HCT116 (cell line): ENCODE data around the gene RPS29.

Experiments used
- JUND ChIP-seq: IDR thresholded peaks from 2 replicates; pipeline ENCODE4 v1.6.1; 2012
- TF ChIP-seq, protein P1 (sequence below): IDR thresholded peaks from 2 replicates; pipeline ENCODE4 v1.6.1; 2012; ENCODE audit warnings: low read depth

- no peak; the same call in none of the 2 replicates for TF ChIP-seq JUND
- TF ChIP-seq, protein P1, sequence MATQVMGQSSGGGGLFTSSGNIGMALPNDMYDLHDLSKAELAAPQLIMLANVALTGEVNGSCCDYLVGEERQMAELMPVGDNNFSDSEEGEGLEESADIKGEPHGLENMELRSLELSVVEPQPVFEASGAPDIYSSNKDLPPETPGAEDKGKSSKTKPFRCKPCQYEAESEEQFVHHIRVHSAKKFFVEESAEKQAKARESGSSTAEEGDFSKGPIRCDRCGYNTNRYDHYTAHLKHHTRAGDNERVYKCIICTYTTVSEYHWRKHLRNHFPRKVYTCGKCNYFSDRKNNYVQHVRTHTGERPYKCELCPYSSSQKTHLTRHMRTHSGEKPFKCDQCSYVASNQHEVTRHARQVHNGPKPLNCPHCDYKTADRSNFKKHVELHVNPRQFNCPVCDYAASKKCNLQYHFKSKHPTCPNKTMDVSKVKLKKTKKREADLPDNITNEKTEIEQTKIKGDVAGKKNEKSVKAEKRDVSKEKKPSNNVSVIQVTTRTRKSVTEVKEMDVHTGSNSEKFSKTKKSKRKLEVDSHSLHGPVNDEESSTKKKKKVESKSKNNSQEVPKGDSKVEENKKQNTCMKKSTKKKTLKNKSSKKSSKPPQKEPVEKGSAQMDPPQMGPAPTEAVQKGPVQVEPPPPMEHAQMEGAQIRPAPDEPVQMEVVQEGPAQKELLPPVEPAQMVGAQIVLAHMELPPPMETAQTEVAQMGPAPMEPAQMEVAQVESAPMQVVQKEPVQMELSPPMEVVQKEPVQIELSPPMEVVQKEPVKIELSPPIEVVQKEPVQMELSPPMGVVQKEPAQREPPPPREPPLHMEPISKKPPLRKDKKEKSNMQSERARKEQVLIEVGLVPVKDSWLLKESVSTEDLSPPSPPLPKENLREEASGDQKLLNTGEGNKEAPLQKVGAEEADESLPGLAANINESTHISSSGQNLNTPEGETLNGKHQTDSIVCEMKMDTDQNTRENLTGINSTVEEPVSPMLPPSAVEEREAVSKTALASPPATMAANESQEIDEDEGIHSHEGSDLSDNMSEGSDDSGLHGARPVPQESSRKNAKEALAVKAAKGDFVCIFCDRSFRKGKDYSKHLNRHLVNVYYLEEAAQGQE, result no peak
Observed at GRCh38 chr14:49582113-49582977, 3.8 kb downstream of the RPS29 start.
